ENCODE measurements around the gene SHISA7. TPM values are rescaled to one million over a fixed set of nuclear protein-coding genes. Genes with fewer than 3 reads are reported as not detected.
A peak's percentile ranks its signal among the peaks of the same experiment; 100 is the strongest.

The SHISA7 gene
- polyA plus RNA-seq, 3 donors = 0.01 TPM; not detected in 2

DNA sequence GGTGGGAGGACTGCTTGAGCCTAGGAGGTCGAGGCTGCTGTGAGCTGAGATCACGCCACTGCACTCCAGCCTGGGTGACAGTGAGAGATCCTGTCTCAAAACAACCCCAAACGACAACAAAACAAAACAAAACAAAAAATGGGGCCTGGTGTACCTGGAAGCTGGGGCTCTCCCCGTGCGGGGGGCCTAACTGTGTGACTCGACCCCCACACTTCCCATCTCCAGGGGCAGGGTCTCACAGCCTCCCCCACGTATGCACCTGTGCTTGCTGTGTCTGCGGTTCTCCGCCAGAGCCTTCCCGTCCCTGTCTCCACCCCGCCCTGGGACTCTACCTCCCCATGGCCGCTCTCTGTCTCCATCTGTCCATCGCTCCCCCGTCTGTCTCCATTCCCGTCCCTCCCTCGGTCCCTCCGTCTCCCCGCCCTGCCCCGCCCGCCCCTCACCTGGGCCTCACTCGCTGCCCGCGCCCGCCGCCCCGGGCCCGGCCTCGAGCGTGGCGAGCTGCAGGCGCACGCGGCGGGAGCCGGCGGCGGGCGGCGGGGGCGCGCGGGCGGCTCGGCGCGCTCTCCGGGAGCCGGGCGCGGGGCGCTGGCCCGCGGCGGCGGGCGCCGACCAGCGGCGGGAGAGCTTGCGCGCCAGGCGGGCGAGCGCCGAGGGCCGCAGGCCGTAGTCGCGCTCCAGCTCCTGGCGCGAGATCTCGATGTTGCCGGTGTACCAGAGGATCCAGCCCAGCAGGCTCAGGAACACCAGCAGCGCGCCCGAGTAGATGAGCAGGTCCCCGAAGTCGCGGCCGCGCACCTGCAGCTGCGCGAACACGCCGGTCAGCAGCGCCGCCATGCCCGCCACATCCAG lies 59.6 kb downstream of the SHISA7 start:
- no peaks in the 10 kb centered on the region for H3K9me3 ChIP-seq (replicated peaks in 1 of 2; ENCODE audit: control insufficient read depth in 1 of 2, insufficient read depth in 1 of 2, low read length in 2 of 2)
- peaks cover 43% of the 10 kb centered on the region for H3K4me1 Mint-ChIP-seq
- H3K36me3 Mint-ChIP-seq = peaks cover 19 to 24% of the 10 kb centered on the region in 2 donors
- peak overlapping the region; percentile 90 for H2AFZ ChIP-seq (ENCODE audit: insufficient read depth, low read depth, low read length, poor library complexity, severe bottlenecking)
- H3K4me3 Mint-ChIP-seq = peak overlapping the region; percentile 79 to 88
- TF ChIP-seq, protein P1, sequence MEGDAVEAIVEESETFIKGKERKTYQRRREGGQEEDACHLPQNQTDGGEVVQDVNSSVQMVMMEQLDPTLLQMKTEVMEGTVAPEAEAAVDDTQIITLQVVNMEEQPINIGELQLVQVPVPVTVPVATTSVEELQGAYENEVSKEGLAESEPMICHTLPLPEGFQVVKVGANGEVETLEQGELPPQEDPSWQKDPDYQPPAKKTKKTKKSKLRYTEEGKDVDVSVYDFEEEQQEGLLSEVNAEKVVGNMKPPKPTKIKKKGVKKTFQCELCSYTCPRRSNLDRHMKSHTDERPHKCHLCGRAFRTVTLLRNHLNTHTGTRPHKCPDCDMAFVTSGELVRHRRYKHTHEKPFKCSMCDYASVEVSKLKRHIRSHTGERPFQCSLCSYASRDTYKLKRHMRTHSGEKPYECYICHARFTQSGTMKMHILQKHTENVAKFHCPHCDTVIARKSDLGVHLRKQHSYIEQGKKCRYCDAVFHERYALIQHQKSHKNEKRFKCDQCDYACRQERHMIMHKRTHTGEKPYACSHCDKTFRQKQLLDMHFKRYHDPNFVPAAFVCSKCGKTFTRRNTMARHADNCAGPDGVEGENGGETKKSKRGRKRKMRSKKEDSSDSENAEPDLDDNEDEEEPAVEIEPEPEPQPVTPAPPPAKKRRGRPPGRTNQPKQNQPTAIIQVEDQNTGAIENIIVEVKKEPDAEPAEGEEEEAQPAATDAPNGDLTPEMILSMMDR (IDR thresholded peaks at IDR 0.05) = no peak
- peak overlapping the region; percentile 83 for H3K9ac ChIP-seq (ENCODE audit: insufficient read depth, low read length, poor library complexity, severe bottlenecking)
- intact Hi-C loops (cut with micrococcal nuclease) = loop anchor here (2.0 to 5.0 kb wide), 5 partner anchors 41 to 91 kb away; partner anchors contain the start of gene KMT5C (in 1 of the 2)
- H3K4me3 ChIP-seq (replicated peaks in 1 of 3; ENCODE audit: low read depth in 2 of 3, low read length in 3 of 3) = peak overlapping the region; percentile 19 to 92 (median 27)
- no peak overlapping the region for H3K27ac ChIP-seq (ENCODE audit: low read depth in 1 of 2, low read length in 2 of 2)
- DNase-seq = peak; percentile 44 to 55 (median 46)
- H3K79me2 ChIP-seq (ENCODE audit: insufficient read depth, low read length) = peaks cover 27% of the 10 kb centered on the region
- H3K4me1 ChIP-seq (ENCODE audit: control insufficient read depth in 1 of 2, insufficient read depth in 2 of 2, low read length in 2 of 2) = peaks cover 41 to 46% of the 10 kb centered on the region in 2 donors
- peaks cover 7 to 20% (median 13%) of the 10 kb centered on the region in 3 donors for H3K27me3 Mint-ChIP-seq (ENCODE audit: low read depth in 3 of 3)
- H3K4me2 ChIP-seq (replicated peaks; ENCODE audit: extremely low read depth, low read length, poor library complexity, severe bottlenecking) = peak overlapping the region; percentile 99
- peaks cover 14 to 15% of the 10 kb centered on the region in 2 donors for H3K36me3 ChIP-seq (replicated peaks in 1 of 2; ENCODE audit: control insufficient read depth in 1 of 2, insufficient read depth in 2 of 2, low read length in 2 of 2)
- H4K20me1 ChIP-seq (ENCODE audit: insufficient read depth, low read length) = peaks cover 27% of the 10 kb centered on the region
- WGBS (ENCODE audit: insufficient coverage) = 1% methylated on average over 79 of the region's 88 CpGs
- peaks cover 0 to 3% (median 0%) of the 10 kb centered on the region in 7 donors for H3K9me3 Mint-ChIP-seq
- H3K27me3 ChIP-seq (ENCODE audit: control insufficient read depth in 2 of 2, insufficient read depth in 2 of 2, low read length in 2 of 2) = peaks cover 0 to 2% of the 10 kb centered on the region in 2 donors
- H3K27ac Mint-ChIP-seq = peak overlapping the region in 4 of 7 donors; percentile 50 to 79 (median 56)

DNA sequence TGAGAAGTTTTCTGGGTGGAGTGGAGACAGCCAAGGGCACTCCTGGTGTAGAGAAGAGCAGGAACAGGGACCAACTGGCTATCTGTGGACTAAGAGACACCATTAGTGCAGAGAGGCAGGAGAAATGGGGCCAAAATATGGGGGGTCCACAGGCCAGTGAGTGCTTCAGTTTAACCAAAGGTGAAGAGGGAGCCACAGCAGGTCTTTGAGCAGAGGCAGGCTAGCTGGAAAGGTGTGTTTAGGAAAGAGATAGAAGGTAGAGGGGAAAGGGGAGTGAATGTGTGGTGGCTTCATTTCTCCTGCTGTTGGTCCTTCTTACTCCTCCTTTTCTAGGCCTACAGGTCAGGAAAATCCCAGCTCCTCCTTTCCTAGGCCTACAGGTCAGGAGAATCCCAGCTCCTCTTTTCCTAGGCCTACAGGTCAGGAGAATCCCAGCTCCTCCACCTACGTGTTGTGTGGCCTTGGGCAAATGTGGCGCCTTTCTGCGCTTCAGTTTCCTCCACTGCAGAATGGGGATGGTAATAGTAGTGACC lies 60.5 kb downstream of the SHISA7 start:
- Histone ChIP-seq H4K20me1 (ENCODE audit: insufficient read depth, low read length) (peaks cover 18% of the 10 kb centered on the region), H3K36me3 (replicated peaks in 1 of 2; ENCODE audit: control insufficient read depth in 1 of 2, insufficient read depth in 2 of 2, low read length in 2 of 2) (peaks cover 5 to 6% of the 10 kb centered on the region in 2 donors), H3K4me1 (ENCODE audit: control insufficient read depth in 1 of 2, insufficient read depth in 2 of 2, low read length in 2 of 2) (peaks cover 32 to 37% of the 10 kb centered on the region in 2 donors), H3K9ac (ENCODE audit: insufficient read depth, low read length, poor library complexity, severe bottlenecking) (no peak overlapping the region), H3K9me3 (replicated peaks in 1 of 2; ENCODE audit: control insufficient read depth in 1 of 2, insufficient read depth in 1 of 2, low read length in 2 of 2) (no peaks in the 10 kb centered on the region), H2AFZ (ENCODE audit: insufficient read depth, low read depth, low read length, poor library complexity, severe bottlenecking) (no peak overlapping the region), H3K4me3 (replicated peaks in 1 of 3; ENCODE audit: low read depth in 2 of 3, low read length in 3 of 3) (no peak overlapping the region), H3K27me3 (ENCODE audit: control insufficient read depth in 2 of 2, insufficient read depth in 2 of 2, low read length in 2 of 2) (peaks cover 0 to 8% of the 10 kb centered on the region in 2 donors), H3K4me2 (replicated peaks; ENCODE audit: extremely low read depth, low read length, poor library complexity, severe bottlenecking) (no peak overlapping the region), H3K27ac (ENCODE audit: low read depth in 1 of 2, low read length in 2 of 2) (no peak overlapping the region), H3K79me2 (ENCODE audit: insufficient read depth, low read length) (peaks cover 18% of the 10 kb centered on the region)
- H3K36me3 Mint-ChIP-seq = peaks cover 10 to 15% of the 10 kb centered on the region in 2 donors
- H3K27ac Mint-ChIP-seq = no peak overlapping the region
- H3K9me3 Mint-ChIP-seq = peaks cover 0 to 3% (median 0%) of the 10 kb centered on the region in 7 donors
- peaks cover 34% of the 10 kb centered on the region for H3K4me1 Mint-ChIP-seq
- peaks cover 13 to 24% (median 23%) of the 10 kb centered on the region in 3 donors for H3K27me3 Mint-ChIP-seq (ENCODE audit: low read depth in 3 of 3)
- TF ChIP-seq, protein P1 (IDR thresholded peaks at IDR 0.05) = no peak
- intact Hi-C loops (cut with micrococcal nuclease) = loop anchor here (5.0 kb wide), 4 partner anchors 40 to 90 kb away; no protein-coding TSS in a partner anchor
- DNase-seq = no peak
- peak overlapping the region; percentile 79 to 88 for H3K4me3 Mint-ChIP-seq
- WGBS (ENCODE audit: insufficient coverage) = 100% methylated on average over 2 of the region's 3 CpGs

All from CD14-positive monocyte (primary cell).